ENCODE measurements around the gene COG5. TPM values are rescaled to one million over a fixed set of nuclear protein-coding genes. Genes with fewer than 3 reads are reported as not detected.

The COG5 gene
- polyA plus RNA-seq, 3 donors = 12.7 to 29.0 (median 28.1) TPM

- peaks cover 0 to 2% (median 0%) of the 10 kb centered on the region in 7 donors for H3K9me3 Mint-ChIP-seq
- no peaks in the 10 kb centered on the region for H3K27me3 Mint-ChIP-seq (ENCODE audit: low read depth in 3 of 3)
- Histone ChIP-seq H2AFZ (ENCODE audit: insufficient read depth, low read depth, low read length, poor library complexity, severe bottlenecking) (no peak overlapping the region), H3K4me2 (replicated peaks; ENCODE audit: extremely low read depth, low read length, poor library complexity, severe bottlenecking) (no peak overlapping the region), H3K9me3 (replicated peaks in 1 of 2; ENCODE audit: control insufficient read depth in 1 of 2, insufficient read depth in 1 of 2, low read length in 2 of 2) (no peaks in the 10 kb centered on the region), H3K9ac (ENCODE audit: insufficient read depth, low read length, poor library complexity, severe bottlenecking) (no peak overlapping the region), H3K36me3 (replicated peaks in 1 of 2; ENCODE audit: control insufficient read depth in 1 of 2, insufficient read depth in 2 of 2, low read length in 2 of 2) (peaks cover 29 to 66% of the 10 kb centered on the region in 2 donors), H3K4me1 (ENCODE audit: control insufficient read depth in 1 of 2, insufficient read depth in 2 of 2, low read length in 2 of 2) (no peaks in the 10 kb centered on the region), H3K27me3 (ENCODE audit: control insufficient read depth in 2 of 2, insufficient read depth in 2 of 2, low read length in 2 of 2) (no peaks in the 10 kb centered on the region), H4K20me1 (ENCODE audit: insufficient read depth, low read length) (no peaks in the 10 kb centered on the region), H3K27ac (ENCODE audit: low read depth in 1 of 2, low read length in 2 of 2) (no peak overlapping the region), H3K4me3 (replicated peaks in 1 of 3; ENCODE audit: low read depth in 2 of 3, low read length in 3 of 3) (no peak overlapping the region), H3K79me2 (ENCODE audit: insufficient read depth, low read length) (no peaks in the 10 kb centered on the region)
- DNase-seq = no peak
- intact Hi-C loops (cut with micrococcal nuclease) = no loop called here
- H3K27ac Mint-ChIP-seq = no peak overlapping the region
- TF ChIP-seq, protein P1, sequence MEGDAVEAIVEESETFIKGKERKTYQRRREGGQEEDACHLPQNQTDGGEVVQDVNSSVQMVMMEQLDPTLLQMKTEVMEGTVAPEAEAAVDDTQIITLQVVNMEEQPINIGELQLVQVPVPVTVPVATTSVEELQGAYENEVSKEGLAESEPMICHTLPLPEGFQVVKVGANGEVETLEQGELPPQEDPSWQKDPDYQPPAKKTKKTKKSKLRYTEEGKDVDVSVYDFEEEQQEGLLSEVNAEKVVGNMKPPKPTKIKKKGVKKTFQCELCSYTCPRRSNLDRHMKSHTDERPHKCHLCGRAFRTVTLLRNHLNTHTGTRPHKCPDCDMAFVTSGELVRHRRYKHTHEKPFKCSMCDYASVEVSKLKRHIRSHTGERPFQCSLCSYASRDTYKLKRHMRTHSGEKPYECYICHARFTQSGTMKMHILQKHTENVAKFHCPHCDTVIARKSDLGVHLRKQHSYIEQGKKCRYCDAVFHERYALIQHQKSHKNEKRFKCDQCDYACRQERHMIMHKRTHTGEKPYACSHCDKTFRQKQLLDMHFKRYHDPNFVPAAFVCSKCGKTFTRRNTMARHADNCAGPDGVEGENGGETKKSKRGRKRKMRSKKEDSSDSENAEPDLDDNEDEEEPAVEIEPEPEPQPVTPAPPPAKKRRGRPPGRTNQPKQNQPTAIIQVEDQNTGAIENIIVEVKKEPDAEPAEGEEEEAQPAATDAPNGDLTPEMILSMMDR (IDR thresholded peaks at IDR 0.05) = no peak
- no peaks in the 10 kb centered on the region for H3K4me1 Mint-ChIP-seq
- H3K4me3 Mint-ChIP-seq = no peak overlapping the region
- H3K36me3 Mint-ChIP-seq = peaks cover 39 to 59% of the 10 kb centered on the region in 2 donors
Measured at GRCh38 chr7:107528461-107528860, 35.3 kb downstream of the COG5 start.

GRCh38 chr7:107527196-107527595 lies 36.5 kb downstream of the COG5 start:
- no peaks in the 10 kb centered on the region for H3K27me3 Mint-ChIP-seq (ENCODE audit: low read depth in 3 of 3)
- H3K79me2 ChIP-seq (ENCODE audit: insufficient read depth, low read length) = no peaks in the 10 kb centered on the region
- peaks cover 26 to 63% of the 10 kb centered on the region in 2 donors for H3K36me3 ChIP-seq (replicated peaks in 1 of 2; ENCODE audit: control insufficient read depth in 1 of 2, insufficient read depth in 2 of 2, low read length in 2 of 2)
- peaks cover 40 to 63% of the 10 kb centered on the region in 2 donors for H3K36me3 Mint-ChIP-seq
- no peaks in the 10 kb centered on the region for H3K4me1 Mint-ChIP-seq
- no peak overlapping the region for H3K4me2 ChIP-seq (replicated peaks; ENCODE audit: extremely low read depth, low read length, poor library complexity, severe bottlenecking)
- H2AFZ ChIP-seq (ENCODE audit: insufficient read depth, low read depth, low read length, poor library complexity, severe bottlenecking) = no peak overlapping the region
- no peak overlapping the region for H3K9ac ChIP-seq (ENCODE audit: insufficient read depth, low read length, poor library complexity, severe bottlenecking)
- H3K9me3 ChIP-seq (replicated peaks in 1 of 2; ENCODE audit: control insufficient read depth in 1 of 2, insufficient read depth in 1 of 2, low read length in 2 of 2) = no peaks in the 10 kb centered on the region
- no peak overlapping the region for H3K4me3 Mint-ChIP-seq
- 100% methylated on average over 1 of the region's 3 CpGs for WGBS (ENCODE audit: insufficient coverage)
- no peaks in the 10 kb centered on the region for H3K4me1 ChIP-seq (ENCODE audit: control insufficient read depth in 1 of 2, insufficient read depth in 2 of 2, low read length in 2 of 2)
- TF ChIP-seq, protein P1 (IDR thresholded peaks at IDR 0.05) = no peak
- H3K27ac ChIP-seq (ENCODE audit: low read depth in 1 of 2, low read length in 2 of 2) = no peak overlapping the region
- H3K27me3 ChIP-seq (ENCODE audit: control insufficient read depth in 2 of 2, insufficient read depth in 2 of 2, low read length in 2 of 2) = no peaks in the 10 kb centered on the region
- no peaks in the 10 kb centered on the region for H4K20me1 ChIP-seq (ENCODE audit: insufficient read depth, low read length)
- no peak overlapping the region for H3K4me3 ChIP-seq (replicated peaks in 1 of 3; ENCODE audit: low read depth in 2 of 3, low read length in 3 of 3)
- DNase-seq = no peak
- no peak overlapping the region for H3K27ac Mint-ChIP-seq
- intact Hi-C loops (cut with micrococcal nuclease) = no loop called here
- peaks cover 0 to 6% (median 0%) of the 10 kb centered on the region in 7 donors for H3K9me3 Mint-ChIP-seq
